HG02610 (cell line): ENCODE results near the gene ZMIZ1.

ENCODE experiments used
- ATAC-seq: cut with Tn5 transposase; IDR thresholded peaks from one replicate; pipeline ENCODE4 v1.9.1; 2021; ENCODE audit warnings: mild to moderate bottlenecking, moderate library complexity; ENCODE audit not compliant: unreplicated experiment

The ZMIZ1 gene

GRCh38 chr10:79116368-79116767, 47.6 kb downstream of the ZMIZ1 start:
- ATAC-seq, result peak; percentile 40

- ATAC-seq, result peak; percentile 69
These were observed 48.3 kb downstream of the ZMIZ1 start for GRCh38 chr10:79116801-79117723.

- ATAC-seq, result no peak
These were observed 49.8 kb downstream of the ZMIZ1 start for GRCh38 chr10:79118286-79119202.

GRCh38 chr10:79119306-79119705, 50.5 kb downstream of the ZMIZ1 start:
- ATAC-seq, result no peak

GRCh38 chr10:79123547-79123963, 54.8 kb downstream of the ZMIZ1 start:
- ATAC-seq, result no peak

- no peak for ATAC-seq
These were observed 55.3 kb downstream of the ZMIZ1 start for GRCh38 chr10:79124066-79124465.

GRCh38 chr10:79125092-79125491, 56.3 kb downstream of the ZMIZ1 start:
- no peak for ATAC-seq

- no peak for ATAC-seq
These were observed 57.8 kb downstream of the ZMIZ1 start for GRCh38 chr10:79126351-79127080.

GRCh38 chr10:79127151-79127961, 58.6 kb downstream of the ZMIZ1 start:
- no peak for ATAC-seq

GRCh38 chr10:79128241-79128922, 59.6 kb downstream of the ZMIZ1 start:
- ATAC-seq, result no peak

- no peak for ATAC-seq
These were observed 60.1 kb downstream of the ZMIZ1 start for GRCh38 chr10:79128923-79129305.

- no peak for ATAC-seq
These were observed 60.7 kb downstream of the ZMIZ1 start for GRCh38 chr10:79129361-79129997.

GRCh38 chr10:79130255-79130654, 61.5 kb downstream of the ZMIZ1 start:
- no peak for ATAC-seq

GRCh38 chr10:79130846-79131245, 62.1 kb downstream of the ZMIZ1 start:
- no peak for ATAC-seq

GRCh38 chr10:79131836-79132631, 63.3 kb downstream of the ZMIZ1 start:
- no peak for ATAC-seq

GRCh38 chr10:79132681-79133381, 64.1 kb downstream of the ZMIZ1 start:
- no peak for ATAC-seq

GRCh38 chr10:79133416-79133815, 64.7 kb downstream of the ZMIZ1 start:
- ATAC-seq, result no peak

GRCh38 chr10:79135790-79136189, 67.0 kb downstream of the ZMIZ1 start:
- ATAC-seq, result no peak
